HCT116 (cell line): ENCODE results near the gene CFAP61. TPM values are rescaled to one million over a fixed set of nuclear protein-coding genes. Genes with fewer than 3 reads are reported as not detected.

Experiments
- ATAC-seq: fragments of 200-7000 bp; cut with Tn5 transposase; 2 replicates; pipeline ENCODE4 v1.9.1; 2020; ENCODE audit warnings: mild to moderate bottlenecking, moderate library complexity
- BruUV-seq: library from RNA; stranded (reverse); fragments of 400-500 nt; replicated peaks from 2 replicates; lab custom pipeline; 2021; lab: Mats Ljungman, UMichigan
- CTCF ChIA-PET: fragments of 300-600 bp; sonication (Branson Sonifier 250); formaldehyde crosslinking; loops from one replicate; lab custom pipeline; 2021; ENCODE audit warnings: antibody characterized with exemption; lab: Charles Lee
- POLR2A ChIA-PET: fragments of 300-600, 350-600 bp; sonication (Branson Sonifier 250); formaldehyde crosslinking; loops from one replicate; lab custom pipeline; 2021; ENCODE audit warnings: antibody characterized with exemption; lab: Charles Lee
- RAD21 ChIA-PET, 2 experiments: fragments of 300-600 bp; sonication (Branson Sonifier 250); formaldehyde crosslinking; loops; one replicate each; lab custom pipeline; 2023; ENCODE audit warnings: low total read pairs in 2 of 2; ENCODE audit not compliant: uncharacterized antibody in 2 of 2, unreplicated experiment in 2 of 2, low non-redundant PET in 1 of 2; lab: Charles Lee
- DNase-seq: peaks from one replicate; pipeline ENCODE4 v3.0.0-alpha.2; 2010; ENCODE audit warnings: low read depth, low spot score
- H2AFZ ChIP-seq: fragments of 200-600 bp; shearing (Covaris generic), sonication (generic); 2 replicates; pipeline ENCODE4 v1.6.1; 2017; ENCODE audit warnings: low read depth, mixed run types, mixed read lengths, antibody characterized with exemption, low read length; ENCODE audit not compliant: poor library complexity, severe bottlenecking
- H3K27ac ChIP-seq: 2 replicates; pipeline ENCODE4 v1.5.1; 2012; ENCODE audit warnings: low read depth, low read length
- H3K27me3 ChIP-seq: fragments of 200-600 bp; sonication (generic); 2 replicates; pipeline ENCODE4 v1.6.1; 2016; ENCODE audit warnings: mixed run types, low read length, mixed read lengths; ENCODE audit not compliant: insufficient read depth
- H3K36me3 ChIP-seq, 2 experiments: fragments of 200-500 bp in 1 of 2; fragments of 200-600 bp in 1 of 2; sonication (Bioruptor generic) in 1 of 2; sonication (generic) in 1 of 2; 2 replicates each; pipeline versions ENCODE4 v1.5.1 to v1.6.1; 2014 to 2016; ENCODE audit warnings: low read length in 2 of 2, inconsistent platforms in 1 of 2, mixed read lengths in 1 of 2, mixed run types in 1 of 2; ENCODE audit not compliant: insufficient read depth in 2 of 2, control insufficient read depth in 1 of 2
- H3K4me1 ChIP-seq, 2 experiments: fragments of 200-600 bp in 1 of 2; sonication (generic) in 1 of 2; 2 replicates each; pipeline versions ENCODE4 v1.5.1 to v1.6.1; 2012 to 2017; ENCODE audit warnings: low read length in 2 of 2, inconsistent platforms in 1 of 2, mild to moderate bottlenecking in 1 of 2, mixed read lengths in 1 of 2, mixed run types in 1 of 2, moderate library complexity in 1 of 2; ENCODE audit not compliant: insufficient read depth in 2 of 2, control insufficient read depth in 1 of 2
- H3K4me2 ChIP-seq: fragments of 200-600 bp; sonication (generic); 2 replicates; pipeline ENCODE4 v1.6.1; 2017; ENCODE audit warnings: mixed run types, low read length, mixed read lengths
- H3K4me3 ChIP-seq, 2 experiments: fragments of 200-600 bp in 1 of 2; sonication (generic) in 1 of 2; replicated peaks in 1 of 2; 2 replicates each; pipeline ENCODE4 v1.5.1; 2011 to 2016; ENCODE audit warnings: low read length in 2 of 2, control low read depth in 1 of 2, low read depth in 1 of 2, mild to moderate bottlenecking in 1 of 2, mixed read lengths in 1 of 2, mixed run types in 1 of 2
- H3K79me2 ChIP-seq: fragments of 200-600 bp; sonication (generic); 2 replicates; pipeline ENCODE4 v1.6.1; 2017; ENCODE audit warnings: mild to moderate bottlenecking, mixed run types, low read length, moderate library complexity, mixed read lengths; ENCODE audit not compliant: insufficient read depth
- H3K9ac ChIP-seq: fragments of 200-600 bp; sonication (generic); 2 replicates; pipeline ENCODE4 v1.6.1; 2016; ENCODE audit warnings: low read length, mixed read lengths
- H3K9me2 ChIP-seq: fragments of 200-600 bp; sonication (generic), shearing (Covaris generic); 2 replicates; pipeline ENCODE4 v1.6.1; 2017; ENCODE audit warnings: mixed run types, mild to moderate bottlenecking, moderate library complexity; ENCODE audit not compliant: insufficient read depth
- H3K9me3 ChIP-seq, 2 experiments: fragments of 200-500 bp in 1 of 2; fragments of 200-600 bp in 1 of 2; sonication (Bioruptor generic) in 1 of 2; sonication (generic) in 1 of 2; 2 replicates each; pipeline ENCODE4 v1.6.1; 2014 to 2017; ENCODE audit warnings: low read length in 2 of 2, mixed read lengths in 2 of 2, inconsistent platforms in 1 of 2, low read depth in 1 of 2, mild to moderate bottlenecking in 1 of 2, mixed run types in 1 of 2, moderate library complexity in 1 of 2; ENCODE audit not compliant: control insufficient read depth in 1 of 2, insufficient read depth in 1 of 2
- H4K20me1 ChIP-seq: fragments of 200-600 bp; sonication (generic), shearing (Covaris generic); 2 replicates; pipeline ENCODE4 v1.6.1; 2017; ENCODE audit warnings: mixed run types, mild to moderate bottlenecking, moderate library complexity; ENCODE audit not compliant: insufficient read depth
- ELF1 ChIP-seq: IDR thresholded peaks from 2 replicates; pipeline ENCODE4 v1.6.1; 2012; ENCODE audit warnings: low read depth, borderline replicate concordance
- EZH2 ChIP-seq: fragments of 200-600 bp; sonication (generic); IDR thresholded peaks from 2 replicates; pipeline ENCODE4 v1.6.1; 2017; ENCODE audit warnings: antibody characterized with exemption, mixed run types
- FOSL1 ChIP-seq: IDR thresholded peaks from 2 replicates; pipeline ENCODE4 v1.6.1; 2012; ENCODE audit warnings: low read depth
- JUND ChIP-seq: IDR thresholded peaks from 2 replicates; pipeline ENCODE4 v1.6.1; 2012
- POLR2A ChIP-seq: IDR thresholded peaks from 2 replicates; pipeline ENCODE4 v1.7.0; 2011; ENCODE audit warnings: borderline replicate concordance; ENCODE audit not compliant: insufficient read depth, insufficient read length; ENCODE audit errors: extremely low read depth
- POLR2AphosphoS5 ChIP-seq: IDR thresholded peaks from 2 replicates; pipeline ENCODE4 v1.6.1; 2011; ENCODE audit warnings: mild to moderate bottlenecking, low read depth, low read length, moderate library complexity
- RAD21 ChIP-seq: IDR thresholded peaks from 2 replicates; pipeline ENCODE4 v1.6.1; 2012; ENCODE audit warnings: low read depth, mild to moderate bottlenecking
- SP1 ChIP-seq: IDR thresholded peaks from 2 replicates; pipeline ENCODE4 v1.6.1; 2012; ENCODE audit warnings: low read depth
- SRF ChIP-seq: IDR thresholded peaks from 2 replicates; pipeline ENCODE4 v1.6.1; 2012; ENCODE audit warnings: low read depth
- TCF7L2 ChIP-seq: IDR thresholded peaks from 2 replicates; pipeline ENCODE4 v1.7.0; 2011; ENCODE audit warnings: borderline replicate concordance, inconsistent platforms; ENCODE audit not compliant: insufficient read depth, insufficient read length; ENCODE audit errors: extremely low read depth
- YY1 ChIP-seq: IDR thresholded peaks from 2 replicates; pipeline ENCODE4 v1.6.1; 2011; ENCODE audit warnings: low read length, low read depth, moderate library complexity, mild to moderate bottlenecking; ENCODE audit not compliant: insufficient replicate concordance; ENCODE audit errors: extremely low read depth
- ZBTB33 ChIP-seq: IDR thresholded peaks from 2 replicates; pipeline ENCODE4 v1.6.1; 2011; ENCODE audit warnings: mild to moderate bottlenecking, low read length, moderate library complexity; ENCODE audit not compliant: insufficient replicate concordance; ENCODE audit errors: extremely low read depth
- ZNF274 ChIP-seq: fragments of 200-500 bp; sonication (Bioruptor generic); IDR thresholded peaks from 2 replicates; pipeline ENCODE4 v1.6.1; 2014; ENCODE audit warnings: mild to moderate bottlenecking, low read depth, low read length, inconsistent platforms
- intact Hi-C: fragments of 100-400 bp; cut with micrococcal nuclease; formaldehyde crosslinking; loops from 2 replicates; pipeline ENCODE4 v1.10.0; 2022
- total RNA-seq: library from RNA; stranded (reverse); gene quantifications from one replicate; pipeline ENCODE4 v1.2.1, GENCODE V29; 2021; ENCODE audit not compliant: unreplicated experiment

The CFAP61 gene
- total RNA-seq, 1 experiment from 2014 or later = 1.7 TPM

- H3K79me2 ChIP-seq = no peaks in the 10 kb centered on the region
- no peaks in the 10 kb centered on the region for H3K9me2 ChIP-seq
- no peaks in the 10 kb centered on the region for H3K36me3 ChIP-seq
- H3K27ac ChIP-seq = no peak overlapping the region
- no peaks in the 10 kb centered on the region for H3K9me3 ChIP-seq
- H2AFZ ChIP-seq = no peak overlapping the region
- BruUV-seq = no TSS peak
- no peaks in the 10 kb centered on the region for H3K27me3 ChIP-seq
- ATAC-seq (no peak), DNase-seq (no peak)
- TF ChIP-seq POLR2AphosphoS5 = no peak
- no peak for TF ChIP-seq SRF
- TF ChIP-seq SP1 = no peak
- TF ChIP-seq POLR2A = no peak
- no peak for TF ChIP-seq YY1
- no peak for TF ChIP-seq RAD21
- no peak for TF ChIP-seq JUND
- TF ChIP-seq ZBTB33 = no peak
- TF ChIP-seq TCF7L2 = no peak
- no peak for TF ChIP-seq ELF1
- TF ChIP-seq EZH2 = no peak
- no peak for TF ChIP-seq FOSL1
- no peak for TF ChIP-seq ZNF274
- RAD21 ChIA-PET = no interaction called here
- H3K4me2 ChIP-seq = no peak overlapping the region
- no peaks in the 10 kb centered on the region for H4K20me1 ChIP-seq
- no peak overlapping the region for H3K4me3 ChIP-seq
- H3K9ac ChIP-seq = no peak overlapping the region
- intact Hi-C loops = no loop called here
- no peaks in the 10 kb centered on the region for H3K4me1 ChIP-seq
- CTCF ChIA-PET = no interaction called here
- POLR2A ChIA-PET = no interaction called here
Observed at GRCh38 chr20:20395087-20395486, 342.8 kb downstream of the CFAP61 start.
